ENCODE results near the gene DQX1.

DNA sequence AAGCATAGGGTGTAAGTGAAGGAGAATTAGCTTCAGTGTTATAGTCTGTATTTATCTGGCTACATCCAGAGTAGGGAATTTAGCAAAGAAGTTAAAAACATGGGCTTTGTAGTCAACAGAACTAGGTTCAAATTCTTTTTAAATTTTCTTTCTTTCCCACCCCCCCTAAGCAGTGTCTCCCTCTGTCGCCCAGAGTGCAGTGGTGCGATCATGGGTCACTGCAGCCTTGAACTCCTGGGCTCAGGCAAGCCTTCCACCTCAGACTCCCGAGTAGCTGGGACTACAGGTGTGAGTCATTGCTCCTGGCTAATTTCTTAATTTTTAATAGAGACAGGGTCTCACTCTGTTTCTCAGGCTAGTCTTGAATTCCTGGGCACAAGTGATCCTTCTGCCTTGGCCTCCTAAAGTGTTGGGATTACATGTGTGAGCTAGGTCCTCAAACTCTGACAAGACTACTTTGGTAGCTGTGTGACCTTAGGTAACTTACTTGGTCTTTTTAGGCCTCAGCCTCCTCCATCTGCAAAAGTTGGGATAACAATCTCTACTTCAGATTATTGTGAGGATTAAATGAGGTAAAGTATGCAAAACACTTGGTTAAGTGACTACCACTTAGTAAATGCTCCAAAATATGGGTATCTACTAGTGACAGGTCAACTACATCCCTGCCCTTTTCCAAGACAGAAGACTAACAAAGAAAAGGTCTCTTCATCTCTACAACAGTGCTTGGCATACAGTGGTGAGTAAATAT lies 46.3 kb upstream of the DQX1 start:
- TF ChIP-seq RFX5 (IDR thresholded peaks at IDR 0.05; ENCODE audit: borderline replicate concordance, low read depth, low read length) (no peak), POLR2AphosphoS5 (IDR thresholded peaks at IDR 0.05; ENCODE audit: low read depth, low read length) (no peak), TBP (IDR thresholded peaks at IDR 0.05; ENCODE audit: low read depth, low read length) (no peak), RBBP5 (IDR thresholded peaks at IDR 0.05; ENCODE audit: borderline replicate concordance, low read depth, low read length) (no peak), POLR2A (IDR thresholded peaks at IDR 0.05; ENCODE audit: control extremely low read depth in 1 of 2, low read depth in 2 of 2, low read length in 2 of 2) (no peak), SIN3A (conservative IDR thresholded peaks at IDR 0.05 in 1 of 2, IDR thresholded peaks at IDR 0.05 in 1 of 2; ENCODE audit: low read depth in 1 of 2, low read length in 2 of 2) (no peak), SP1 (IDR thresholded peaks at IDR 0.05; ENCODE audit: low read depth, low read length) (no peak), ASH2L (IDR thresholded peaks at IDR 0.05; ENCODE audit: low read length) (no peak), CHD2 (IDR thresholded peaks at IDR 0.05; ENCODE audit: low read length) (no peak), CBX8 (IDR thresholded peaks at IDR 0.05; ENCODE audit: borderline replicate concordance, low read depth, low read length) (no peak)
- TF ChIP-seq, protein P1, sequence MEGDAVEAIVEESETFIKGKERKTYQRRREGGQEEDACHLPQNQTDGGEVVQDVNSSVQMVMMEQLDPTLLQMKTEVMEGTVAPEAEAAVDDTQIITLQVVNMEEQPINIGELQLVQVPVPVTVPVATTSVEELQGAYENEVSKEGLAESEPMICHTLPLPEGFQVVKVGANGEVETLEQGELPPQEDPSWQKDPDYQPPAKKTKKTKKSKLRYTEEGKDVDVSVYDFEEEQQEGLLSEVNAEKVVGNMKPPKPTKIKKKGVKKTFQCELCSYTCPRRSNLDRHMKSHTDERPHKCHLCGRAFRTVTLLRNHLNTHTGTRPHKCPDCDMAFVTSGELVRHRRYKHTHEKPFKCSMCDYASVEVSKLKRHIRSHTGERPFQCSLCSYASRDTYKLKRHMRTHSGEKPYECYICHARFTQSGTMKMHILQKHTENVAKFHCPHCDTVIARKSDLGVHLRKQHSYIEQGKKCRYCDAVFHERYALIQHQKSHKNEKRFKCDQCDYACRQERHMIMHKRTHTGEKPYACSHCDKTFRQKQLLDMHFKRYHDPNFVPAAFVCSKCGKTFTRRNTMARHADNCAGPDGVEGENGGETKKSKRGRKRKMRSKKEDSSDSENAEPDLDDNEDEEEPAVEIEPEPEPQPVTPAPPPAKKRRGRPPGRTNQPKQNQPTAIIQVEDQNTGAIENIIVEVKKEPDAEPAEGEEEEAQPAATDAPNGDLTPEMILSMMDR (IDR thresholded peaks at IDR 0.05; ENCODE audit: control extremely low read depth in 1 of 3, insufficient read depth in 1 of 3, low read depth in 1 of 3, low read length in 3 of 3): peak; percentile 50 to 66 (median 56)
